ENCODE measurements around the gene SH3D21.

SH3D21 gene

GRCh38 chr1:36358514-36359084, 52.4 kb downstream of the SH3D21 start:
- DNase-seq (ENCODE audit: low read depth in 2 of 2) = no peak

GRCh38 chr1:36359383-36359782, 53.2 kb downstream of the SH3D21 start:
- no peak for DNase-seq (ENCODE audit: low read depth in 2 of 2)

GRCh38 chr1:36359911-36360550, 53.9 kb downstream of the SH3D21 start:
- DNase-seq (ENCODE audit: low read depth in 2 of 2) = no peak

- DNase-seq (ENCODE audit: low read depth in 2 of 2) = no peak
These were observed 59.2 kb downstream of the SH3D21 start for GRCh38 chr1:36365381-36365780.

- no peak for DNase-seq (ENCODE audit: low read depth in 2 of 2)
These were observed 60.0 kb downstream of the SH3D21 start for GRCh38 chr1:36366091-36366661.

- no peak for DNase-seq (ENCODE audit: low read depth in 2 of 2)
These were observed 60.9 kb downstream of the SH3D21 start for GRCh38 chr1:36367066-36367465.

- DNase-seq (ENCODE audit: low read depth in 2 of 2) = no peak
These were observed 61.6 kb downstream of the SH3D21 start for GRCh38 chr1:36367798-36368197.

GRCh38 chr1:36369061-36369861, 63.1 kb downstream of the SH3D21 start:
- peak; percentile 64 to 80 for DNase-seq (ENCODE audit: low read depth in 2 of 2)
